ENCODE results near the gene FAM3D. TPM values are rescaled to one million over a fixed set of nuclear protein-coding genes. Genes with fewer than 3 reads are reported as not detected.

FAM3D gene
- polyA plus RNA-seq, 1 donor (not counting 4 experiments of a cell fraction or from before 2014, with no cell fraction given), result not detected

DNA sequence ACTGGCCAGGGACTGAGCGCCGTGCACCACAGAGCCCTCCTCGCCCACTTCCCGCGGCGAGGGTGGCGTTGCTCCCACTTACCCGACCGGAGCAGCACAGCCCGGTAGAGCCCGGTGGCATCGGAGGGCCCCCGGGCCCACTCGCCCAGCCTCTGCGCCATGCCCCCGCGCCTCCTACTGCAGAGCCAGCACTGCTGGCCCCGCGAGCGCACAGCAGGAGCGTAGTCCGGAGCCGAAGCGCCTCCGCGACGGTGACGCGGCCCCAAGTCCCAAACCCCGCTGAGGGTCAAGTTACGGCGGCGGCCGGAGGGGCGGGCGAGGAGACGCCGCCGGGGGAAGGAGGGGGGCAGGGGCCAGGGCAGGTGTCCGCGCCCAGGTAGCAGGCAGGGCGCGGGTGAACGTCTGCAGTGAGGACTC, 79.8 kb downstream of the FAM3D start:
- no peak overlapping the region for H3K27ac ChIP-seq (ENCODE audit: control insufficient read depth, insufficient read depth, low read length)
- no peak overlapping the region for H3K4me3 ChIP-seq (ENCODE audit: control insufficient read depth in 2 of 3, extremely low read depth in 1 of 3, insufficient read depth in 2 of 3, low read depth in 1 of 3, low read length in 3 of 3)
- dilution Hi-C loops (cut with MboI; ENCODE audit: extremely low pct_ligation_motif_present, low sequenced_read_pairs), result no loop called here
- no peaks in the 10 kb centered on the region for H3K79me2 ChIP-seq (ENCODE audit: control insufficient read depth, insufficient read depth, low read length)
- H4K20me1 ChIP-seq (ENCODE audit: control insufficient read depth, extremely low read depth, insufficient read depth, low read length), result no peaks in the 10 kb centered on the region
- H3K9ac ChIP-seq (ENCODE audit: control insufficient read depth, extremely low read depth, insufficient read depth, low read length), result no peak overlapping the region
- no peaks in the 10 kb centered on the region for H3K36me3 ChIP-seq (ENCODE audit: control insufficient read depth in 2 of 2, extremely low read depth in 1 of 2, insufficient read depth in 2 of 2, low read length in 2 of 2)
- peaks cover 29% of the 10 kb centered on the region for H3K27me3 ChIP-seq (ENCODE audit: control insufficient read depth, extremely low read depth, insufficient read depth, low read length)
- peaks cover 10% of the 10 kb centered on the region for H3K4me1 ChIP-seq (ENCODE audit: control insufficient read depth, extremely low read depth, insufficient read depth, low read length)
- TF ChIP-seq, protein P1, sequence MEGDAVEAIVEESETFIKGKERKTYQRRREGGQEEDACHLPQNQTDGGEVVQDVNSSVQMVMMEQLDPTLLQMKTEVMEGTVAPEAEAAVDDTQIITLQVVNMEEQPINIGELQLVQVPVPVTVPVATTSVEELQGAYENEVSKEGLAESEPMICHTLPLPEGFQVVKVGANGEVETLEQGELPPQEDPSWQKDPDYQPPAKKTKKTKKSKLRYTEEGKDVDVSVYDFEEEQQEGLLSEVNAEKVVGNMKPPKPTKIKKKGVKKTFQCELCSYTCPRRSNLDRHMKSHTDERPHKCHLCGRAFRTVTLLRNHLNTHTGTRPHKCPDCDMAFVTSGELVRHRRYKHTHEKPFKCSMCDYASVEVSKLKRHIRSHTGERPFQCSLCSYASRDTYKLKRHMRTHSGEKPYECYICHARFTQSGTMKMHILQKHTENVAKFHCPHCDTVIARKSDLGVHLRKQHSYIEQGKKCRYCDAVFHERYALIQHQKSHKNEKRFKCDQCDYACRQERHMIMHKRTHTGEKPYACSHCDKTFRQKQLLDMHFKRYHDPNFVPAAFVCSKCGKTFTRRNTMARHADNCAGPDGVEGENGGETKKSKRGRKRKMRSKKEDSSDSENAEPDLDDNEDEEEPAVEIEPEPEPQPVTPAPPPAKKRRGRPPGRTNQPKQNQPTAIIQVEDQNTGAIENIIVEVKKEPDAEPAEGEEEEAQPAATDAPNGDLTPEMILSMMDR (optimal IDR thresholded peaks at IDR 0.05 in 1 of 3, IDR thresholded peaks at IDR 0.05 in 1 of 3, conservative IDR thresholded peaks at IDR 0.05 in 1 of 3; ENCODE audit: extremely low read depth in 1 of 3, insufficient read depth in 2 of 3, low read length in 3 of 3), result no peak
- TF ChIP-seq EZH2 (IDR thresholded peaks at IDR 0.05; ENCODE audit: low read length), result no peak
- H3K4me2 ChIP-seq (ENCODE audit: control insufficient read depth, extremely low read depth, insufficient read depth, low read depth, low read length), result no peak overlapping the region
- no peak for DNase-seq (ENCODE audit: low read depth, low spot score)
- H3K9me1 ChIP-seq (ENCODE audit: control insufficient read depth, extremely low read depth, insufficient read depth, low read length), result no peaks in the 10 kb centered on the region
- no peak for FAIRE-seq
- H3K9me3 ChIP-seq (ENCODE audit: control insufficient read depth, low read depth, low read length), result no peaks in the 10 kb centered on the region
- H2AFZ ChIP-seq (ENCODE audit: control insufficient read depth, low read length), result no peak overlapping the region

DNA sequence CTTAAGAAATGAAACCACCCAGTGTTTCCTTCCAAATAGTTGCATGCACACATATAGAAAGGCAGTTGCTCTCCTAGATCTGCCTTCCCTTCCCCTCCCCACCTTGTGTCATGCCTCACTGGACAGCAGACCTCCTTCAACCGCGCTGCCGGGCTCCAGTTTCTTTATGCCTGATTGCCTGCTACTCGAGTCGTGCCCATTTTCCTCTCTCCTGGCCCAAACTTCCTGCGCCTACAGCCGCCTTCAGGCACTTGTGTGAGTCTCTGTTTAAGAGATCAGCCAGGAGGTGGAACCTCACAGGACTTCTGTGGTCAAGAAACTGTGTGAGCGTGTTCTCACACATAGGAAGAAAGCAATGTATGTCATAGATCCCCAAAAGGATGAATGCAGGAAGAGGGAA, 80.6 kb downstream of the FAM3D start:
- Histone ChIP-seq H3K9me3 (ENCODE audit: control insufficient read depth, low read depth, low read length) (no peaks in the 10 kb centered on the region), H3K27ac (ENCODE audit: control insufficient read depth, insufficient read depth, low read length) (no peak overlapping the region), H4K20me1 (ENCODE audit: control insufficient read depth, extremely low read depth, insufficient read depth, low read length) (no peaks in the 10 kb centered on the region), H3K27me3 (ENCODE audit: control insufficient read depth, extremely low read depth, insufficient read depth, low read length) (peaks cover 34% of the 10 kb centered on the region), H3K9me1 (ENCODE audit: control insufficient read depth, extremely low read depth, insufficient read depth, low read length) (no peaks in the 10 kb centered on the region), H3K9ac (ENCODE audit: control insufficient read depth, extremely low read depth, insufficient read depth, low read length) (no peak overlapping the region), H3K4me2 (ENCODE audit: control insufficient read depth, extremely low read depth, insufficient read depth, low read depth, low read length) (peak overlapping the region; percentile 96), H3K79me2 (ENCODE audit: control insufficient read depth, insufficient read depth, low read length) (no peaks in the 10 kb centered on the region), H3K4me3 (ENCODE audit: control insufficient read depth in 2 of 3, extremely low read depth in 1 of 3, insufficient read depth in 2 of 3, low read depth in 1 of 3, low read length in 3 of 3) (peak overlapping the region in 1 of 3 experiments; percentile 79), H3K4me1 (ENCODE audit: control insufficient read depth, extremely low read depth, insufficient read depth, low read length) (peaks cover 10% of the 10 kb centered on the region), H3K36me3 (ENCODE audit: control insufficient read depth in 2 of 2, extremely low read depth in 1 of 2, insufficient read depth in 2 of 2, low read length in 2 of 2) (no peaks in the 10 kb centered on the region), H2AFZ (ENCODE audit: control insufficient read depth, low read length) (no peak overlapping the region)
- TF ChIP-seq, protein P1 (optimal IDR thresholded peaks at IDR 0.05 in 1 of 3, IDR thresholded peaks at IDR 0.05 in 1 of 3, conservative IDR thresholded peaks at IDR 0.05 in 1 of 3; ENCODE audit: extremely low read depth in 1 of 3, insufficient read depth in 2 of 3, low read length in 3 of 3), result no peak
- no peak for TF ChIP-seq EZH2 (IDR thresholded peaks at IDR 0.05; ENCODE audit: low read length)
- FAIRE-seq (no peak), DNase-seq (ENCODE audit: low read depth, low spot score) (no peak)
- dilution Hi-C loops (cut with MboI; ENCODE audit: extremely low pct_ligation_motif_present, low sequenced_read_pairs), result no loop called here

All from keratinocyte (primary cell).